ENCODE data around the gene PRAME. TPM values are rescaled to one million over a fixed set of nuclear protein-coding genes. Genes with fewer than 3 reads are reported as not detected.
"Not testable (repeated sequence)": the region's sequence is repeated elsewhere in the genome, so short reads cannot be mapped to it uniquely, and the experiment has no call there.

PRAME gene
- total and polyA plus RNA-seq, 2 experiments from 2014 or later = not detected

DNA sequence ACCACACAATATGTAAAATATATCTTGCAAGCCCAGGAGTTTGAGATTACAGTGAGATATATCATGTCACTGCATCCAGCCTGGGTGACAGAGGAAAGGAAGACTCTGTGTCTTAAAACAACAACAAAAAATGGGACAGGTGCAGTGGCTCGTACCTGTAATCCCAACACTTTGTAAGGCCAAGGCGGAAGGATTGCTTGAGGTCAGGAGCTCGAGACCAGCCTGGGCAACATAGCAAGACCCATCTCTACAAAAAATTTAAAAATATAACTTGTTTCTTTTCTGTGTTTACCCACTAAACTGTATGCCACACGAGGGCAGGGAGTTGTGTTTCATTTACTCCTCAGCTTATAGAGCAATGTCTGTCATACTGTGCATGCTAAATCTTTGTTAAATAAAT, 42.1 kb downstream of the PRAME start:
- no peaks in the 10 kb centered on the region for H3K79me2 ChIP-seq
- no peak for DNase-seq (ENCODE audit: low spot score)
- no peak for TF ChIP-seq EZH2 (IDR thresholded peaks at IDR 0.05; ENCODE audit: borderline replicate concordance)
- no peak for TF ChIP-seq EZH2phosphoT487 (IDR thresholded peaks at IDR 0.05; ENCODE audit: low read depth, severe bottlenecking, unreplicated experiment)
- TF ChIP-seq, protein P1, sequence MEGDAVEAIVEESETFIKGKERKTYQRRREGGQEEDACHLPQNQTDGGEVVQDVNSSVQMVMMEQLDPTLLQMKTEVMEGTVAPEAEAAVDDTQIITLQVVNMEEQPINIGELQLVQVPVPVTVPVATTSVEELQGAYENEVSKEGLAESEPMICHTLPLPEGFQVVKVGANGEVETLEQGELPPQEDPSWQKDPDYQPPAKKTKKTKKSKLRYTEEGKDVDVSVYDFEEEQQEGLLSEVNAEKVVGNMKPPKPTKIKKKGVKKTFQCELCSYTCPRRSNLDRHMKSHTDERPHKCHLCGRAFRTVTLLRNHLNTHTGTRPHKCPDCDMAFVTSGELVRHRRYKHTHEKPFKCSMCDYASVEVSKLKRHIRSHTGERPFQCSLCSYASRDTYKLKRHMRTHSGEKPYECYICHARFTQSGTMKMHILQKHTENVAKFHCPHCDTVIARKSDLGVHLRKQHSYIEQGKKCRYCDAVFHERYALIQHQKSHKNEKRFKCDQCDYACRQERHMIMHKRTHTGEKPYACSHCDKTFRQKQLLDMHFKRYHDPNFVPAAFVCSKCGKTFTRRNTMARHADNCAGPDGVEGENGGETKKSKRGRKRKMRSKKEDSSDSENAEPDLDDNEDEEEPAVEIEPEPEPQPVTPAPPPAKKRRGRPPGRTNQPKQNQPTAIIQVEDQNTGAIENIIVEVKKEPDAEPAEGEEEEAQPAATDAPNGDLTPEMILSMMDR (IDR thresholded peaks at IDR 0.05; ENCODE audit: poor library complexity) = no peak
- no peak overlapping the region for H2AFZ ChIP-seq
- no peaks in the 10 kb centered on the region for H3K9me3 ChIP-seq (ENCODE audit: low read depth)
- 67% methylated on average over 4 of the region's 4 CpGs for WGBS (ENCODE audit: low lambda C conversion rate, missing lambda C conversion rate)
- H3K36me3 ChIP-seq (replicated peaks; ENCODE audit: insufficient read depth, low read depth) = no peaks in the 10 kb centered on the region
- no peak overlapping the region for H3K27ac ChIP-seq
- no peaks in the 10 kb centered on the region for H3K9me2 ChIP-seq (replicated peaks; ENCODE audit: insufficient read depth)
- H3K27me3 ChIP-seq = no peaks in the 10 kb centered on the region
- H4K20me1 ChIP-seq (ENCODE audit: insufficient read depth, poor library complexity, severe bottlenecking) = no peaks in the 10 kb centered on the region
- no peaks in the 10 kb centered on the region for H3K4me1 ChIP-seq (ENCODE audit: insufficient read depth)
- H3K4me3 ChIP-seq = no peak overlapping the region
- no peak overlapping the region for H3K4me2 ChIP-seq

DNA sequence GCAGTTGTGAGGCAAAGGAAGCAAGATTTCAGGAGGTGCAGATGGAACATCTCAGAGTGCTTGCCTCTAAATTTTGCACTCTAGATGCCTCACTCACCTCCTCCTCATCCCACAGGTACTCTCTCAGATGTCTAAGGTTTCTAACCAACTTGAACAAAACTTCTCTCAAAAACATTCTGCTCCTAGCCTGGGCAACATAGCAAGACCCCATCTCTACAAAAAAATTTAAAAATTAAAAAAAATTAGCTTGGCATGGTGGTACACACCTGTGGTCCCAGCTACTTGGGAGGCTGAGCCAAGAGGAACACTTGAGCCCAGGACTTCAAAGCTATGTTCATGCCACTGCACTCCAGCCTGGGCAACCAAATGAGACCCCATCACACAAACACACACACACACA, 43.2 kb downstream of the PRAME start:
- no peak for DNase-seq (ENCODE audit: low spot score)
- no peaks in the 10 kb centered on the region for H4K20me1 ChIP-seq (ENCODE audit: insufficient read depth, poor library complexity, severe bottlenecking)
- no peak overlapping the region for H3K4me3 ChIP-seq
- no peak overlapping the region for H2AFZ ChIP-seq
- no peak overlapping the region for H3K27ac ChIP-seq
- H3K4me1 ChIP-seq (ENCODE audit: insufficient read depth) = no peaks in the 10 kb centered on the region
- no peaks in the 10 kb centered on the region for H3K9me2 ChIP-seq (replicated peaks; ENCODE audit: insufficient read depth)
- no peaks in the 10 kb centered on the region for H3K27me3 ChIP-seq
- H3K36me3 ChIP-seq (replicated peaks; ENCODE audit: insufficient read depth, low read depth) = no peaks in the 10 kb centered on the region
- TF ChIP-seq EZH2phosphoT487 (IDR thresholded peaks at IDR 0.05; ENCODE audit: low read depth, severe bottlenecking, unreplicated experiment) = no peak
- TF ChIP-seq EZH2 (IDR thresholded peaks at IDR 0.05; ENCODE audit: borderline replicate concordance) = no peak
- TF ChIP-seq, protein P1 (IDR thresholded peaks at IDR 0.05; ENCODE audit: poor library complexity) = no peak
- H3K9me3 ChIP-seq (ENCODE audit: low read depth) = no peaks in the 10 kb centered on the region
- no peaks in the 10 kb centered on the region for H3K79me2 ChIP-seq
- no peak overlapping the region for H3K4me2 ChIP-seq

DNA sequence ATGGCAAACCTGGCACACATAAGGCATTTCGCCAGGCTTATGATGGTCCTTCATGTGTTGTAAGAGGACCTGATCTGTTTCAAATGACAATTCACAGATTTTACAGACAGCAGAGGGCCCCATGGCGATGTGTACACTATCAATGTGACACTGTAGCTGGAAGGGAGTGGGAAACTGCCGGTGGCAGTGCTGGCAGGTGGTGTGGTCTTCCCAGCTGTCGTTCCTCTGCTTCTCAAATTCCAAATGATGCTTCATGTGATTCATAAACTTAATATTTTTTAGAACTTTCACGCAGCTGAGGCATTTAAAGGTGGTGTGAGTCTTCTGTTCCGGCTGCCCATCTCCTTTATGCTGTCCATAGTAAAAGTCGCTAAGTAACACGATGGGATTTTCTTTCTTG, 44.6 kb downstream of the PRAME start:
- not testable (repeated sequence) for H4K20me1 ChIP-seq (ENCODE audit: insufficient read depth, poor library complexity, severe bottlenecking); H3K27me3 ChIP-seq; H3K36me3 ChIP-seq (replicated peaks; ENCODE audit: insufficient read depth, low read depth); H3K79me2 ChIP-seq; H3K9me3 ChIP-seq (ENCODE audit: low read depth); H3K4me1 ChIP-seq (ENCODE audit: insufficient read depth); H2AFZ ChIP-seq; H3K9me2 ChIP-seq (replicated peaks; ENCODE audit: insufficient read depth); H3K4me3 ChIP-seq; H3K4me2 ChIP-seq
- WGBS (ENCODE audit: low lambda C conversion rate, missing lambda C conversion rate) = 53% methylated on average over 8 of the region's 8 CpGs
- peak overlapping the region; percentile 30 for H3K27ac ChIP-seq
- peak; percentile 8 for DNase-seq (ENCODE audit: low spot score)

DNA sequence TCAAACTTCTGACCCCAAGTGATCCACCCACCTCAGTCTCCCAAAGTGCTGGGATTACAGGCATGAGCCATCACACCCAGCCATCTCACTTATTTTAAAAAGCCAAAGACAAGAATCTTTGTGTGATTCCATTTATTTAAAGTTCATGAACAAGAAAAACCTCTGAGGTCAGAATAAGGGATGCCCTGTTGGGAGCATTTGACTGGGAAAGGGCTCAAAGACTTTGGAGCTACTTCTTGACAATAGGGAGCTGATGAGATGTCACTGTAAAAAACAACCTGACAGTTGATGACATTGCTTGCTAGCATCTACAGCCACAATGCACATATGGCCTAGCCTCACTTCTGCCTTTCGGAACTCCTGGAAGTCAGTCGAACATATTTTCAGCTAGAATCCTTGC, 45.4 kb downstream of the PRAME start:
- H3K36me3 ChIP-seq (replicated peaks; ENCODE audit: insufficient read depth, low read depth) = no peaks in the 10 kb centered on the region

More for the DNA sequence above, 45.4 kb downstream of the PRAME start:
- TF ChIP-seq, protein P1 (IDR thresholded peaks at IDR 0.05; ENCODE audit: poor library complexity) = no peak
- no peak for TF ChIP-seq EZH2 (IDR thresholded peaks at IDR 0.05; ENCODE audit: borderline replicate concordance)
- TF ChIP-seq EZH2phosphoT487 (IDR thresholded peaks at IDR 0.05; ENCODE audit: low read depth, severe bottlenecking, unreplicated experiment) = no peak
- Histone ChIP-seq H3K27me3 (no peaks in the 10 kb centered on the region), H3K4me3 (no peak overlapping the region), H3K9me3 (ENCODE audit: low read depth) (no peaks in the 10 kb centered on the region), H2AFZ (no peak overlapping the region), H3K4me1 (ENCODE audit: insufficient read depth) (no peaks in the 10 kb centered on the region), H3K79me2 (no peaks in the 10 kb centered on the region), H4K20me1 (ENCODE audit: insufficient read depth, poor library complexity, severe bottlenecking) (no peaks in the 10 kb centered on the region), H3K9me2 (replicated peaks; ENCODE audit: insufficient read depth) (no peaks in the 10 kb centered on the region), H3K27ac (no peak overlapping the region), H3K4me2 (no peak overlapping the region)
- WGBS (ENCODE audit: low lambda C conversion rate, missing lambda C conversion rate) = 93% methylated on average over 2 of the region's 2 CpGs
- DNase-seq (ENCODE audit: low spot score) = no peak

All from hepatocyte (in vitro differentiated cells).